ENCODE data around the gene CGREF1. TPM values are rescaled to one million over a fixed set of nuclear protein-coding genes. Genes with fewer than 3 reads are reported as not detected.

Gene CGREF1
- total RNA-seq, 8 experiments from 2014 or later = 4.4 to 27.3 (median 9.8) TPM

- H3K27ac ChIP-seq = peak within 1 kb of the TSS; percentile 84 to 85
- in situ Hi-C loops (cut with MboI; ENCODE audit: low pct_unique_long_range_greater_than_20kb in 2 of 9, low sequenced_read_pairs in 9 of 9, unreplicated experiment in 9 of 9) = no loop called here
- ATAC-seq (replicated peaks in 6 of 8) = peak; percentile 89 to 96 (median 94)
- peak within 1 kb of the TSS; percentile 71 to 93 (median 82) for H3K4me3 ChIP-seq
- H3K4me1 ChIP-seq (replicated peaks in 1 of 2) = peaks cover 7 to 11% of the 10 kb centered on the region in 2 donors
- WGBS, 10 experiments = 0 to 20% (median 0%) methylated on average over 1 to 25 of the region's 86 CpGs; no CpG with 5 or more reads in 2 of the 10 experiments
These were observed 15.2 kb upstream of the CGREF1 start, which contains the start of gene PREB for GRCh38 chr2:27133905-27134780. Gene PREB (minus strand): TSS chr2:27134636. CDS start chr2:27134421, 215 bp downstream.

DNA sequence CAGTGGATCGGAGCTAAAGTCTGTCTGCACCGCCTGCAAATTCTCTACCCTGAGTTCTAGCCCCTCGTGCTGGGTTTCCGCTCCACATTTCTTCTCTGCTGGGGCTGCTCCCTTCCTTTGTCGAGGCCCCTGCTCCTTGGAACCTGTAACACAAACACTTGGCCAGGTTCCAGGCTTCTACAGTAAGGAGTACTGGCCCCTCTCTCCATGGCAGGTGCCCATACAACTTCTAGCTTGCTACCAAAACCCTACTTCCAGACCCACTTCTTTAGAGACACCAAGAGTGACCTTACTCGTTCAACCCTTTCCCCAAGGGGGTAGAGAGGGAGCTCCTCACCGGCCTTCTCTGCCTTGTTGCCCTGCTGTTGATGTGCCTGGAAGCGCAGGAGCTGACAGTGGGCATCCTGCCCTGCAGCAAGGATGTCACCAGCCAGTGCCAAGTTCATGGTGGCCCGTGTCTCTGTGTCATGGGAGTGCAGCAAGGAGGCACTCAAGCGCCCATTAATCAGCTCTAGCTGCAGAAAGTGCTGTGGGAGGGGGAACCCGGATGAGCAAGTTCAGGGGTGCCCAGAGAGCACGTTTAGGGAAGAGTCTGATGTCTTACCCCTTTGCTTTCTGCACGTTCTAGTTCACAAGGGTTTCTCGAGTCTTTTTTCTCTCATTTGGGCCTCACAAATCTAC is 14.4 kb upstream of the CGREF1 start:
- Histone ChIP-seq H3K27ac (no peak overlapping the region), H3K4me1 (replicated peaks in 1 of 2) (peaks cover 7 to 11% of the 10 kb centered on the region in 2 donors), H3K4me3 (peak overlapping the region; percentile 71 to 93 (median 82))
- ATAC-seq (replicated peaks in 6 of 8) = peak in 1 of 8 experiments; percentile 2
- WGBS, 10 experiments = 9 to 90% (median 55%) methylated on average over 2 to 12 of the region's 14 CpGs; no CpG with 5 or more reads in 2 of the 10 experiments
- in situ Hi-C loops (cut with MboI; ENCODE audit: low pct_unique_long_range_greater_than_20kb in 2 of 9, low sequenced_read_pairs in 9 of 9, unreplicated experiment in 9 of 9) = no loop called here

- ATAC-seq (replicated peaks in 6 of 8) = no peak
- WGBS, 10 experiments = 5 to 100% (median 83%) methylated on average over 1 to 4 of the region's 11 CpGs; no CpG with 5 or more reads in 3 of the 10 experiments
- Histone ChIP-seq H3K4me1 (replicated peaks in 1 of 2) (peaks cover 7 to 11% of the 10 kb centered on the region in 2 donors), H3K27ac (no peak overlapping the region), H3K4me3 (no peak overlapping the region)
- in situ Hi-C loops (cut with MboI; ENCODE audit: low pct_unique_long_range_greater_than_20kb in 2 of 9, low sequenced_read_pairs in 9 of 9, unreplicated experiment in 9 of 9) = no loop called here
These were observed 12.5 kb upstream of the CGREF1 start for GRCh38 chr2:27131429-27131828.

- Histone ChIP-seq H3K4me1 (replicated peaks in 1 of 2) (peaks cover 7 to 11% of the 10 kb centered on the region in 2 donors), H3K4me3 (no peak overlapping the region), H3K27ac (no peak overlapping the region)
- no peak for ATAC-seq (replicated peaks in 6 of 8)
- in situ Hi-C loops (cut with MboI; ENCODE audit: low pct_unique_long_range_greater_than_20kb in 2 of 9, low sequenced_read_pairs in 9 of 9, unreplicated experiment in 9 of 9) = no loop called here
- WGBS, 10 experiments = 88 to 100% (median 97%) methylated on average over 1 to 6 of the region's 10 CpGs; no CpG with 5 or more reads in 6 of the 10 experiments
These were observed 11.5 kb upstream of the CGREF1 start for GRCh38 chr2:27130396-27130795.

DNA sequence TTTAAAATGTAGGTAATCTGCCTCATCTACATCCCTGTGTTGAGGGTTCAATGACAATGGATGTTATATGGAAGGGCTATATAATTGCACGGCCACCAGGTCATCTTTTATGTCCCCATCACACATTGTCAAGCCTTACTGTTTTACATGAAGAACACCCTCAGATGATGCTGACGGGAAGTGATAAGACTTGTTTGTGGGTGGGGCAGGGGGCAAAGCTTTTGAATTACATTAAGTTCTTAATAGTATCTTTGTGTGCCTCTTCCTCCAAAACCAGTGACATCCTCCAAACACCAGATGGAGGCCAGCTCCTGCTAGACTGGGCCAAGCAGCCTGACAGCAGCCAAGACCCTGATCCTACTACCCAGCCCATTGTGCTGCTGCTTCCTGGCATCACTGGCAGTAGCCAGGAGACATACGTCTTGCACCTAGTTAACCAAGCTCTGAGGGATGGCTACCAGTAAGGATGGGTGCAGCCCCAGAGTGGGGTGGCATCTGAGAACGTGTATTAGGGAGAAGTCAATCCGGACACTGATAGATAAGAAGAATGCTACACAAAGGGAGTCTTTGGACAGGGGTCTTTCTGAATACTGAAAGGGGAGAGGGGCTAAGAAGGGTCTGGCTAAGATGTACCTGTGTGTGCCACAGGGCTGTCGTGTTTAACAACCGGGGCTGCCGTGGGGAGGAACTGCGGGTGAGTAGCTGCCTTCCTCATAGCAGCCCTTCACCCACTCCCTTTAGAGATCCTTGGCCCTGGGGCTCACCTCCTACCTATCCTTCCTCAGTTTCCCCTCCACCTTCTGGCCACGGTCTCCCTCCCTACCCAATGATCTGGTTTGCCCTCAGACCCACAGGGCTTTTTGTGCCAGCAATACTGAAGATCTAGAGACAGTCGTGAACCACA is 10.0 kb upstream of the CGREF1 start:
- ATAC-seq (replicated peaks in 6 of 8) = no peak
- H3K4me3 ChIP-seq = no peak overlapping the region
- WGBS, 10 experiments = 20 to 100% (median 82%) methylated on average over 1 to 7 of the region's 11 CpGs
- in situ Hi-C loops (cut with MboI; ENCODE audit: low pct_unique_long_range_greater_than_20kb in 2 of 9, low sequenced_read_pairs in 9 of 9, unreplicated experiment in 9 of 9) = no loop called here
- no peak overlapping the region for H3K27ac ChIP-seq
- peaks cover 7 to 10% of the 10 kb centered on the region in 2 donors for H3K4me1 ChIP-seq (replicated peaks in 1 of 2)

- Histone ChIP-seq H3K4me1 (replicated peaks in 1 of 2) (peaks cover 2 to 10% of the 10 kb centered on the region in 2 donors), H3K4me3 (no peak overlapping the region), H3K27ac (no peak overlapping the region)
- WGBS, 10 experiments = 66 to 100% (median 91%) methylated on average over 1 to 5 of the region's 9 CpGs; no CpG with 5 or more reads in 3 of the 10 experiments
- ATAC-seq (replicated peaks in 6 of 8) = no peak
- in situ Hi-C loops (cut with MboI; ENCODE audit: low pct_unique_long_range_greater_than_20kb in 2 of 9, low sequenced_read_pairs in 9 of 9, unreplicated experiment in 9 of 9) = no loop called here
These were observed 9.1 kb upstream of the CGREF1 start for GRCh38 chr2:27127883-27128667.

GRCh38 chr2:27126252-27126710 is 7.4 kb upstream of the CGREF1 start:
- Histone ChIP-seq H3K27ac (no peak overlapping the region), H3K4me3 (no peak overlapping the region), H3K4me1 (replicated peaks in 1 of 2) (peaks cover 4 to 11% of the 10 kb centered on the region in 2 donors)
- in situ Hi-C loops (cut with MboI; ENCODE audit: low pct_unique_long_range_greater_than_20kb in 2 of 9, low sequenced_read_pairs in 9 of 9, unreplicated experiment in 9 of 9) = no loop called here
- no peak for ATAC-seq (replicated peaks in 6 of 8)
- 0 to 90% (median 46%) methylated on average over 1 to 3 of the region's 5 CpGs; no CpG with 5 or more reads in 1 of the 10 experiments for WGBS, 10 experiments

GRCh38 chr2:27125104-27125503 is 6.2 kb upstream of the CGREF1 start:
- H3K4me1 ChIP-seq (replicated peaks in 1 of 2) = peaks cover 4 to 11% of the 10 kb centered on the region in 2 donors
- no peak for ATAC-seq (replicated peaks in 6 of 8)
- in situ Hi-C loops (cut with MboI; ENCODE audit: low pct_unique_long_range_greater_than_20kb in 2 of 9, low sequenced_read_pairs in 9 of 9, unreplicated experiment in 9 of 9) = no loop called here
- WGBS, 10 experiments = 0 to 100% (median 45%) methylated on average over 1 to 3 of the region's 3 CpGs; no CpG with 5 or more reads in 2 of the 10 experiments
- H3K4me3 ChIP-seq = no peak overlapping the region
- no peak overlapping the region for H3K27ac ChIP-seq

DNA sequence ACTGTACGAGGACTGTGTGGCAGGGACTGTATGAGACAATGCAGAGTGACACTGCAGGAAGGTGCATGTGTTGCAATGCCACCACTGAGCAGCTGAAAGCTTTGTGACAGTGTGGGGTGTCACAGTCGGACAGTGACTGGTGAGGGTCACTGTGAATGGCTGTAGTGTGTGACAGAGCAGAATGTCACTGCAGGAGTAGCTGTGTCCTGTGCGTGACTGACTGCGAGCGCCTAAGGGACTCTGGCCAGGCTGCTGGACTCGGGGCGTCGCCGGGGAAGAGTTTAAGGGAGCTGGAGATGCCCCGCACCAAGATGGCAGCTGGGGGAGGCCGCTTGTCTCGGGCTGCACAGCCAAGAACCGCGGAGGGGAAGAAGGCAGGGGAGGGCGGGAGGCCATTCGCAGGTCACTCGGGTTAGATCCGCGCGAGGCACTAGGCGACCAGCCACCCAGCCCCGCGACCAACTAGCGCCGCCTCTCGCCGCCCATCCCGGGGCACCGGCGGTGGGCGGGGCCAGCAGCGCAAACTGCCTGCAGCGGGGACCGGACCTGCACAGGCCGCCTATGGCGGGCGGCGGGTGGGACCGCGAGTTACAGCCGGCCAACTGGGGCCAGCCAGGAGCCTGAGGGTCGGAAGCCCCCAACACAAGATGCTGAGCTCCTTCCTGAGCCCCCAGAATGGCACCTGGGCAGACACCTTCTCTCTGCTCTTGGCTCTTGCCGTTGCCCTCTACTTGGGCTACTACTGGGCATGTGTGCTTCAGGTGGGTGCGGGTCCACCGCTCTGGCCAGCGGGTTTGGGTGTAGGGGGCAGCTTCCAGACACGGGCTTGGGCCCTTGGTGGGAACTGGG is 4.6 kb upstream of the CGREF1 start, which contains the start of gene ABHD1:
Gene ABHD1, plus strand, starts transcription at position 514 of the 849 bp plus-strand sequence. Its CDS starts 134 bp downstream, at position 648.
- WGBS, 10 experiments = 0 to 60% (median 40%) methylated on average over 1 to 11 of the region's 47 CpGs; no CpG with 5 or more reads in 4 of the 10 experiments
- Histone ChIP-seq H3K27ac (no peak within 1 kb of the TSS), H3K4me3 (peak within 1 kb of the TSS; percentile 16 to 35 (median 20)), H3K4me1 (replicated peaks in 1 of 2) (peaks cover 4 to 15% of the 10 kb centered on the region in 2 donors)
- in situ Hi-C loops (cut with MboI; ENCODE audit: low pct_unique_long_range_greater_than_20kb in 2 of 9, low sequenced_read_pairs in 9 of 9, unreplicated experiment in 9 of 9) = loop anchor here in 3 of 9 experiments (25.0 kb wide), 1 partner anchor 164 kb away; the partner anchor contains the start of genes DNAJC5G (in 3 of the 3) and TRIM54 (in 3 of the 3)
- peak; percentile 60 to 84 (median 74) for ATAC-seq (replicated peaks in 6 of 8)

GRCh38 chr2:27122791-27123190 is 3.9 kb upstream of the CGREF1 start:
- H3K4me1 ChIP-seq (replicated peaks in 1 of 2) = peaks cover 4 to 21% of the 10 kb centered on the region in 2 donors
- no peak for ATAC-seq (replicated peaks in 6 of 8)
- no peak overlapping the region for H3K4me3 ChIP-seq
- in situ Hi-C loops (cut with MboI; ENCODE audit: low pct_unique_long_range_greater_than_20kb in 2 of 9, low sequenced_read_pairs in 9 of 9, unreplicated experiment in 9 of 9) = loop anchor here in 3 of 9 experiments (25.0 kb wide), 1 partner anchor 165 kb away; the partner anchor contains the start of genes DNAJC5G (in 3 of the 3) and TRIM54 (in 3 of the 3)
- H3K27ac ChIP-seq = no peak overlapping the region
- 88 to 100% (median 97%) methylated on average over 2 to 4 of the region's 7 CpGs; no CpG with 5 or more reads in 6 of the 10 experiments for WGBS, 10 experiments
